ENCODE data around the gene CDK11B. TPM values are rescaled to one million over a fixed set of nuclear protein-coding genes. Genes with fewer than 3 reads are reported as not detected.

Gene CDK11B
- polyA plus RNA-seq, 1 donor, result 27.2 TPM

DNA sequence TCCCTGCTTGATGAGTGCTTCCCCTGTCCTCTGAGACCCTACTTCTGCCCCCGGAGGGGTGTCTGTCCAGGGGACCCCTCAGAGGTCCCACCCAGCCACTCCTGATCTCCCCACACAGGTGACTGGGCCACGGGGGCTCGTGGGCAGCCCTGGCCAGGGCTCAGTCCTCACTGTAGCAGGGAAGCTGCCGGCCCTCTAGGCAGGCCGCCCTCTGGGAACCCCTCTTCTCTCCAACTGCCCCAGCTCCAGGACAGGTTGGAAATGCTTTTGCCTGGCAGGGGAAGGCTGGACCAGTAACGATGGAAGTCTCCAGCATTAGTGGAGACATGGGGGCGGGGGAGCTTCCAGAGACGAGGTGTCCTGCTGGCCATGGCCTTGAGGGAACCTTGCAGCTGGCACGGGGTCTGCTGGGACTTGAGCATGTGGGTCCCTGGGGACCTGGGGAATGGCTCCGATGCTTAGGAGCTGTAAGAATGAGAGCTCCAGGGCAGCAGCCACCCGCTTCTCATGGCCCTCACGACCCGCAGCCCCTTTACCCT lies 55.8 kb downstream of the CDK11B start:
- H3K27ac ChIP-seq (ENCODE audit: low read length), result no peak overlapping the region
- no peaks in the 10 kb centered on the region for H3K36me3 ChIP-seq (ENCODE audit: control insufficient read depth, insufficient read depth, low read length)
- peaks cover 12% of the 10 kb centered on the region for H3K9me3 ChIP-seq (ENCODE audit: control insufficient read depth, low read depth, low read length)
- no peaks in the 10 kb centered on the region for H3K4me1 ChIP-seq (ENCODE audit: control insufficient read depth, insufficient read depth, low read length)
- no peak for DNase-seq
- WGBS (ENCODE audit: insufficient coverage, low lambda C conversion rate), result no CpG with 5 or more reads among the region's 13 CpGs
- peaks cover 49% of the 10 kb centered on the region for H3K27me3 ChIP-seq (ENCODE audit: control insufficient read depth, insufficient read depth, low read length)
- no peak overlapping the region for H3K4me3 ChIP-seq (ENCODE audit: low read length)

GRCh38 chr1:1602304-1602967 lies 56.4 kb downstream of the CDK11B start:
- Histone ChIP-seq H3K27ac (ENCODE audit: low read length) (no peak overlapping the region), H3K4me3 (ENCODE audit: low read length) (no peak overlapping the region), H3K9me3 (ENCODE audit: control insufficient read depth, low read depth, low read length) (peaks cover 16% of the 10 kb centered on the region), H3K4me1 (ENCODE audit: control insufficient read depth, insufficient read depth, low read length) (no peaks in the 10 kb centered on the region), H3K36me3 (ENCODE audit: control insufficient read depth, insufficient read depth, low read length) (no peaks in the 10 kb centered on the region), H3K27me3 (ENCODE audit: control insufficient read depth, insufficient read depth, low read length) (peaks cover 55% of the 10 kb centered on the region)
- no peak for DNase-seq
- no CpG with 5 or more reads among the region's 18 CpGs for WGBS (ENCODE audit: insufficient coverage, low lambda C conversion rate)

DNA sequence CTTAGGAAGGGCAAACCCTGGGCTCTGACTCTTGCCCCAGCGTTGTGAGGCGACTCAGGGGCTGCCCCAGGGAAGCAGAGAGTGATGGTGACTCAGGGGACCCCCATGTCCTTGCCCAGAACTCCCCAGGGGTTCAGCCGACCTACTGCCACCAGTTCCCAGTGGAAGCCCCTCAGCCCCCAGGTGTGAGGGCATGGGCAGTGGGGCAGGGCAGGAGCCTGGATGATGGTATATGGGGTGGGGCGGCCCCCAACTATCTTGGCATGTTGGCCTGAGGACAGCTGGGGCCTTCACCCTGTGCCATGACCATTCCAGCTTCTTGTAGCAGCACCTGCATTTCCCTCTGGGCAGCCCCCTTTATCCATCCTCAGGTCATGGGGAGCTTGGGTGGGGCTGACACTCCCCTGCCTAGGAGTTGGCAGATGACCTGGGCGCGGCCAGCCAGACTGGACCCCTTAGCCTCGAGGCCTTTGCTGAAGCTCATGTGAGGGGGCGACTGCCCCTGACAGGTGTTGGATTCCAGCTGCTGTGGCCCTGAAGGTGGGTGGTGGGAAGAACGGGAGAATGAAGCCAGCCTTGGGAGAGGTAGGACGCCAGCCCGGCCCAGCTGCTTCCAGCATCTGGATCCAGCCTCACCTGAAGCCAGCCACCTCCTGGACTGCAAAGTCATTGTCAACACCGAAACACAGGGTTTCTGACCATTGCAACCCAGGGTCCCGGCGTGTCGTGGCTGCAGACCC lies 57.1 kb downstream of the CDK11B start:
- Histone ChIP-seq H3K4me3 (ENCODE audit: low read length) (no peak overlapping the region), H3K36me3 (ENCODE audit: control insufficient read depth, insufficient read depth, low read length) (no peaks in the 10 kb centered on the region), H3K9me3 (ENCODE audit: control insufficient read depth, low read depth, low read length) (peaks cover 16% of the 10 kb centered on the region), H3K4me1 (ENCODE audit: control insufficient read depth, insufficient read depth, low read length) (no peaks in the 10 kb centered on the region), H3K27me3 (ENCODE audit: control insufficient read depth, insufficient read depth, low read length) (peaks cover 61% of the 10 kb centered on the region), H3K27ac (ENCODE audit: low read length) (no peak overlapping the region)
- WGBS (ENCODE audit: insufficient coverage, low lambda C conversion rate), result no CpG with 5 or more reads among the region's 15 CpGs
- no peak for DNase-seq

DNA sequence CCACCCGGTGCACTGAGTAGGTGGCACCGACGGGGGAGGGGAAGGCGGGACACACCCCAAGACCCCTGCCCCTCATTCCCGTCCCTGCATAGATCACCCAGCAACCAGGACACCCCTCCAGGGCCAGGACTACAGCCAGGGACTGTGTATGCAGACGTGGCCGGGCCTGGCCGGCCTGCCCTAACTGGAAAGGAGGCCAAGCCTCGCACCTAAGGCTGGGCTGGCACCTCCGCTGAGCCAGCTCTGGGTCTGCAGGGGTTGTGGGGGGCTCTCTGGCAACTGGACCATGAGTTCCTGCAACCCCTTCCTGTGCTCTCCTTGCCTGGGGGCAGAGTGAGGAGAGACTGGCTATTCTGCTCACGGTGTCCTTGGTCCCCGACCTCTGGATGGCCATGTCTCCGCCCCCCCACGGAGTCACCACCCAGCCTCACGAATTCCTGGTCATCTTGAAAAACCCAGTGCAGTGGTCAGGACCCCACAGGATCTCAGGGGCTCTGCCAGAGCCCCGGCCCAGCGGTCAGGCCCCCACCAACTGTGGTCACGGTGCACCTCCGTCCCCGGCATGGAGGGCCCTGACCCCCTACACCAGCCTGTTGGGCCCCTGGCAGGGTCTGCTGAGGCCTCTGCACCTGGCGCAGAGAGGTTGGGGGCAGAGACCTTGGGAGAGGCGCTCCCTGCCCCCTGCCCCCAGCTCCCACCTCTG lies 57.8 kb downstream of the CDK11B start:
- Histone ChIP-seq H3K27ac (ENCODE audit: low read length) (no peak overlapping the region), H3K4me3 (ENCODE audit: low read length) (no peak overlapping the region), H3K36me3 (ENCODE audit: control insufficient read depth, insufficient read depth, low read length) (no peaks in the 10 kb centered on the region), H3K27me3 (ENCODE audit: control insufficient read depth, insufficient read depth, low read length) (peaks cover 68% of the 10 kb centered on the region), H3K9me3 (ENCODE audit: control insufficient read depth, low read depth, low read length) (peaks cover 16% of the 10 kb centered on the region), H3K4me1 (ENCODE audit: control insufficient read depth, insufficient read depth, low read length) (no peaks in the 10 kb centered on the region)
- no peak for DNase-seq
- WGBS (ENCODE audit: insufficient coverage, low lambda C conversion rate), result no CpG with 5 or more reads among the region's 22 CpGs

GRCh38 chr1:1599935-1600860 lies 58.6 kb downstream of the CDK11B start, which contains the start of gene FNDC10:
Gene FNDC10 (minus strand): TSS chr1:1600135. CDS start chr1:1600015, 120 bp downstream.
- no peaks in the 10 kb centered on the region for H3K36me3 ChIP-seq (ENCODE audit: control insufficient read depth, insufficient read depth, low read length)
- H3K27ac ChIP-seq (ENCODE audit: low read length), result no peak within 1 kb of the TSS
- no peaks in the 10 kb centered on the region for H3K4me1 ChIP-seq (ENCODE audit: control insufficient read depth, insufficient read depth, low read length)
- peaks cover 16% of the 10 kb centered on the region for H3K9me3 ChIP-seq (ENCODE audit: control insufficient read depth, low read depth, low read length)
- WGBS (ENCODE audit: insufficient coverage, low lambda C conversion rate), result no CpG with 5 or more reads among the region's 125 CpGs
- peak in 1 of 2 donors; percentile 3 for DNase-seq
- peaks cover 75% of the 10 kb centered on the region for H3K27me3 ChIP-seq (ENCODE audit: control insufficient read depth, insufficient read depth, low read length)
- H3K4me3 ChIP-seq (ENCODE audit: low read length), result no peak within 1 kb of the TSS

GRCh38 chr1:1599030-1599934 lies 59.5 kb downstream of the CDK11B start:
- Histone ChIP-seq H3K27me3 (ENCODE audit: control insufficient read depth, insufficient read depth, low read length) (peaks cover 84% of the 10 kb centered on the region), H3K9me3 (ENCODE audit: control insufficient read depth, low read depth, low read length) (peaks cover 16% of the 10 kb centered on the region), H3K36me3 (ENCODE audit: control insufficient read depth, insufficient read depth, low read length) (no peaks in the 10 kb centered on the region), H3K4me1 (ENCODE audit: control insufficient read depth, insufficient read depth, low read length) (no peaks in the 10 kb centered on the region), H3K4me3 (ENCODE audit: low read length) (no peak overlapping the region), H3K27ac (ENCODE audit: low read length) (no peak overlapping the region)
- no CpG with 5 or more reads among the region's 111 CpGs for WGBS (ENCODE audit: insufficient coverage, low lambda C conversion rate)
- DNase-seq, result peak in 1 of 2 donors; percentile 46

DNA sequence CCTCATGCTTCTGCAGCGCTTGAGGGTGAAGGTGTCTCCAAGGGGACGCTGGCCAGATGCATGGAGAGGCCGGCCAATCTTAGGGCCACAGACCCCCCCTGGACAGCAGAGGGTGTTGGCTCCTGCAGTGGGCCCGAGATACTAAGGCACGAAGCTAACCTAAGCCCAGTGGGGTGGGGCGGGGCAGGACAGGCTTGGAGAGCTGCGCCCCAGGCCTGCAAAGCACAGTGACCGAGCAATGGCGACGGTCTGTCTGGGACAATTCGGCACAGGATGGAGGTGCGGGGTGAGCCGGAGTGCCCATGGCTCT lies 60.1 kb downstream of the CDK11B start:
- no CpG with 5 or more reads among the region's 13 CpGs for WGBS (ENCODE audit: insufficient coverage, low lambda C conversion rate)
- DNase-seq, result no peak

DNA sequence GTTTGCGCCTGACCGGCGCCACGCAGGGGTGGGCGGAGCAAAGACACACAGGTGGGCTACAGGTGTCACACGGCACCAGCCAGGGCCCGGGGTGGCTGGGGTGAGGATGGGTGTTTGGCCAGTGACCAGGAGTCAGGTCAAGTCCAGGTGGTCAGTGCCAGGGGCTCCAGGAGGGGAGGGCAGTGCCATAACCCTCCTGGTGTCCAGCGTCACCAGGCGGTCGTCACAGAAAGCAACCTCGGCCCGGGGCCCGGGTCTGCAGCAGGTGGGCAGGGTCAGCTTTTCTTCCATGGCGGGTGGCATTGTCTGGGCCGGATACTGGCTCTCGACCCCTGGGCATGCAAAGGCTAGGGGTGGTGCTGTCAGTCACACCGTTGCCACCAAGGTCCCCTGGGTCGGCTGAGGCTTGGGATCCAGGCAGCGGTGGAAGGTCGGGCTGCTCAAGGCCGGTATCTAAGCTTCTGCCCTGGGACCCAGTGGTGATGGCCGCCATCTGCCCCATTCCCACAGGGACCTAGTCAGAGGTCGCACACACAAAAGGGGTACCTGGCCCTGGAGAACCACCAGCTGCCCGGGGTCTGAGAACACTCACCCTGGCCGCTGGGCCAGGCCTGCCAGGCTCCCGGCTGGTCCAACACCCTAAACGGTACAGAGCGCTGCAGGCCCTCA lies 60.6 kb downstream of the CDK11B start:
- no CpG with 5 or more reads among the region's 28 CpGs for WGBS (ENCODE audit: insufficient coverage, low lambda C conversion rate)
- Histone ChIP-seq H3K36me3 (ENCODE audit: control insufficient read depth, insufficient read depth, low read length) (no peaks in the 10 kb centered on the region), H3K4me3 (ENCODE audit: low read length) (no peak overlapping the region), H3K27ac (ENCODE audit: low read length) (no peak overlapping the region), H3K27me3 (ENCODE audit: control insufficient read depth, insufficient read depth, low read length) (peaks cover 81% of the 10 kb centered on the region), H3K9me3 (ENCODE audit: control insufficient read depth, low read depth, low read length) (peaks cover 16% of the 10 kb centered on the region), H3K4me1 (ENCODE audit: control insufficient read depth, insufficient read depth, low read length) (no peaks in the 10 kb centered on the region)
- peak in 1 of 2 donors; percentile 1 for DNase-seq

More for the DNA sequence above, 60.1 kb downstream of the CDK11B start:
- Histone ChIP-seq H3K9me3 (ENCODE audit: control insufficient read depth, low read depth, low read length) (peaks cover 16% of the 10 kb centered on the region), H3K27ac (ENCODE audit: low read length) (no peak overlapping the region), H3K36me3 (ENCODE audit: control insufficient read depth, insufficient read depth, low read length) (no peaks in the 10 kb centered on the region), H3K4me1 (ENCODE audit: control insufficient read depth, insufficient read depth, low read length) (no peaks in the 10 kb centered on the region), H3K4me3 (ENCODE audit: low read length) (no peak overlapping the region), H3K27me3 (ENCODE audit: control insufficient read depth, insufficient read depth, low read length) (peaks cover 85% of the 10 kb centered on the region)
